ENCODE measurements around the gene NEXN. TPM values are rescaled to one million over a fixed set of nuclear protein-coding genes. Genes with fewer than 3 reads are reported as not detected.

The NEXN gene
- total RNA-seq = 10.0 and 13.6 TPM in 2 replicates

DNA sequence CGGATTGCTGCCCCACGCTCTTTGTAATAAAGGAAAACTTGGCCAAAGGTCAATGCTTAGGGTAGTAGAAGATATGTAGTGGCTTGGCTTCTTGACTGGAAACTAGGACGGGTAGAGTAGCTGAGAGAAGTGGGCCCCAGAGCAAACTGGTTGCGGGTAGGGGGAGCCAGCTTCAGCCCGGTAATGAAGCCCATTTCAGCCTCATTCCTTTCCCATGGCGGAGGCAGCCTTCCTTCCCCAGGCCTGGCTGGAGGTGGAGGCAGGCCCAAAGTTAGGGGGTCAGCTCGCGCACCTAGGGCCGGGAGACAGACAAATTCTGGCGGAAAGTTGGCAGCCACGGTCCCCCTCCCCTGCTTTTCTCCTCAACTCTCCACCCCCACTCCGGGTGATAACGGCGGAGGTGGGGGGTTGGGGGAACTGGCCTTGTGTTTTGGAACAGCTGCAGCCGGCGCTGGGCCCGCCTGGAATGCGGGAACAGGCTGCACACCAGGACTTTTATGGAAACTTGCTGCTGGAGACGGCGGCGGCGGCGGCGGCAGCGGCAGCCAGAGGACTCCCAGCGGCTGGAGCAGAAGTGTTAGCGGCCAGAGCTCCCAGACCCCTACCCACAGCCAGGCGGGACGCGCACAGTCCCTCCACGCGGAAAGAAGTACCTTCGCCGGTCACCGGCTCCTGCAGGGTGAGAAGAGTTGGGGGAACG lies at the start of gene NEXN:
NEXN (plus strand) TSS at position 544 of the 700 bp plus-strand sequence. CDS start 27,483 bp downstream, outside the sequence.

GRCh38 chr1:77978969-77979876 lies 90.8 kb downstream of the NEXN start, which contains the start of gene FUBP1:
Gene FUBP1 (minus strand): TSS chr1:77979072. CDS start chr1:77979004, 68 bp downstream.

Other genes starting within 250 kb of the NEXN start
- gene ZZZ3, start 206.0 kb upstream of the NEXN start, total RNA-seq = 53.6 and 67.6 TPM in 2 replicates
- 82.8 and 83.7 TPM in 2 replicates for gene USP33, start 128.8 kb upstream of the NEXN start, total RNA-seq
- 7.8 and 8.4 TPM in 2 replicates for gene MIGA1, start 109.0 kb upstream of the NEXN start, total RNA-seq
- gene FUBP1, start 90.4 kb downstream of the NEXN start, total RNA-seq = 75.2 and 81.9 TPM in 2 replicates
- gene DNAJB4, start 116.3 kb downstream of the NEXN start, total RNA-seq = 28.4 and 38.0 TPM in 2 replicates
- gene GIPC2, start 157.3 kb downstream of the NEXN start, total RNA-seq = 0.09 and 0.14 TPM in 2 replicates

Measured in smooth muscle cell of bladder (primary cell).